Large intestine (tissue), 3 donors: Measurements from ENCODE around the gene F13A1. TPM values are rescaled to one million over a fixed set of nuclear protein-coding genes. Genes with fewer than 3 reads are reported as not detected.

Experiments used
- DNase-seq, 2 donors: peaks; one replicate each; pipeline versions ENCODE4 v3.0.0 to v3.0.0-alpha.2; 2013
- H3K27ac ChIP-seq: one replicate; pipeline ENCODE4 v1.5.1; 2013; ENCODE audit warnings: low read length
- H3K27me3 ChIP-seq: 2 replicates; pipeline ENCODE4 v1.6.1; 2013; ENCODE audit warnings: low read length; ENCODE audit not compliant: control insufficient read depth, insufficient read depth
- H3K36me3 ChIP-seq: 2 replicates; pipeline ENCODE4 v1.6.1; 2013; ENCODE audit warnings: low read length; ENCODE audit not compliant: control insufficient read depth, insufficient read depth
- H3K4me1 ChIP-seq: one replicate; pipeline ENCODE4 v1.6.1; 2013; ENCODE audit warnings: low read length; ENCODE audit not compliant: control insufficient read depth, insufficient read depth
- H3K4me3 ChIP-seq: one replicate; pipeline ENCODE4 v1.5.1; 2013; ENCODE audit warnings: low read length
- H3K9me3 ChIP-seq: one replicate; pipeline ENCODE4 v1.6.1; 2013; ENCODE audit warnings: mild to moderate bottlenecking, low read depth, low read length, moderate library complexity; ENCODE audit not compliant: control insufficient read depth
- WGBS: methylation state at CpG from one replicate; pipeline ENCODE4 v1.1.5; 2013; ENCODE audit warnings: low lambda C conversion rate; ENCODE audit not compliant: insufficient coverage; 5-methylcytosine and 5-hydroxymethylcytosine counted together
- polyA plus RNA-seq: library from polyadenylated mRNA; unstranded; fragments of 120-200 nt; gene quantifications from one replicate; pipeline ENCODE4 v1.2.1, GENCODE V29; 2013

F13A1 gene
- polyA plus RNA-seq, 1 donor = 24.2 TPM

DNA sequence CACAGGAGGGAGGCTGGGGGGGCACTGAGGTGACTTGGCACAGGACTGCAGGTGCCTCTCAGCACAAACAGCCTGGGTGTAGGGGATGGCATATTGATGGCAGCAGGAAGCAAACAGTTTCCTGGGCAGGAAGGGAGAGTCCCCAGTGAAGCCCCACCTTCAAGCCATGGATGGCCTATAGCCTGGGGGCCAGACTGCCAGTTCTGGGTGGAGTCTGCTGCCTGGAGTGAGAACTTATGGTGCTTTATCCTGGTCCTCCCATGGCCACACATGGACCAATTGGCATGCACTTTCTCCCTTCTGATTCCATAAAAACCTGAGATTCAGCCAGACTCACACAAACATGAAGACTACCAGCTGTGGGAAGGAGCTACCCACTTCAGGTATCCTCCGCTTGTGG, 198.5 kb downstream of the F13A1 start:
- no CpG with 5 or more reads among the region's 1 CpG for WGBS
- H3K9me3 ChIP-seq = no peaks in the 10 kb centered on the region
- DNase-seq = no peak
- no peak overlapping the region for H3K27ac ChIP-seq
- no peaks in the 10 kb centered on the region for H3K36me3 ChIP-seq
- H3K27me3 ChIP-seq = no peaks in the 10 kb centered on the region
- H3K4me1 ChIP-seq = no peaks in the 10 kb centered on the region
- H3K4me3 ChIP-seq = no peak overlapping the region

DNA sequence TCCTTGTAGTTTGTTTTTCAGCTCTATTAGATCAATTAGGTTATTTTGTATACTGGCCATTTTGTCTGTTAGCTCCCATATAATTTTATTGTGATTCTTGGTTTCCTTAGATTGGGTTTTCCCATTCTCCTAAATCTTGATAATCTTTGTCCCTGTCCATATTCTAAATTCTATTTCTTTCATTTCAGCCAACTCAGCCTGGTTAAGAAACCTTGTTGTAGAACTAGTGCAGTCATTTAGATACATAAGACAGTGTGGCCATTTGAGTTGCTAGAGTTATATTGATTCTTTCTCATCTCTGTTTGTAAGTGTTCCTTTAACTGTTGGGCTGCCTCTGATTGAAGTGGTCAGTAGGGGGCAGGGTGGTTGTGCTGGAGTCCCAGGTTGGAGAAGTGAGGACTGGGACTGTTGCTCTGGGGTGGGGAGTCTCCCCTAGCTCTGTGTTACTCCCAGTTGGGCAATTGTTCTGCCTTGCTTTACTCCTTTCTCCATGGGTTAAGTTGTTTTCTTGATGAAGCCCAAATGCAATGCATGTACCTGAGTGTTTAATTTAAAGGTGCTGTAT, 214.9 kb downstream of the F13A1 start:
- no peaks in the 10 kb centered on the region for H3K4me1 ChIP-seq
- H3K27me3 ChIP-seq = no peaks in the 10 kb centered on the region
- H3K27ac ChIP-seq = no peak overlapping the region
- no peak for DNase-seq
- no peaks in the 10 kb centered on the region for H3K9me3 ChIP-seq
- no peaks in the 10 kb centered on the region for H3K36me3 ChIP-seq
- no peak overlapping the region for H3K4me3 ChIP-seq
